MM.1S (cell line): ENCODE results near the gene SELENOP.

ENCODE experiments used
- DNase-seq: peaks from one replicate; pipeline ENCODE4 v3.0.0-alpha.2; 2015
- H2AFZ ChIP-seq: fragments of 300-600 bp; sonication (generic); 2 replicates; pipeline ENCODE4 v1.6.0; 2016; ENCODE audit warnings: antibody characterized with exemption, low read length
- H3F3A ChIP-seq: fragments of 300-600 bp; sonication (generic); 2 replicates; pipeline ENCODE4 v1.6.1; 2016; ENCODE audit warnings: mild to moderate bottlenecking, antibody characterized with exemption, low read length, moderate library complexity, mixed read lengths; ENCODE audit not compliant: insufficient read depth
- H3K27ac ChIP-seq: fragments of 300-600 bp; sonication (generic); 2 replicates; pipeline ENCODE4 v1.5.1; 2016; ENCODE audit warnings: mild to moderate bottlenecking, low read length
- H3K27me3 ChIP-seq: fragments of 300-600 bp; sonication (generic); replicated peaks from 2 replicates; pipeline ENCODE4 v1.6.0; 2016; ENCODE audit warnings: low read length; ENCODE audit not compliant: insufficient read depth
- H3K36me3 ChIP-seq: fragments of 300-600 bp; sonication (generic); replicated peaks from 2 replicates; pipeline ENCODE4 v1.6.1; 2016; ENCODE audit warnings: mild to moderate bottlenecking, low read length, mixed read lengths; ENCODE audit not compliant: insufficient read depth
- H3K4me1 ChIP-seq: fragments of 300-600 bp; sonication (generic); 2 replicates; pipeline ENCODE4 v1.6.1; 2016; ENCODE audit warnings: low read length, mixed read lengths
- H3K4me2 ChIP-seq: fragments of 300-600 bp; sonication (generic); 2 replicates; pipeline ENCODE4 v1.6.0; 2016; ENCODE audit warnings: low read depth, low read length
- H3K4me3 ChIP-seq: fragments of 300-600 bp; sonication (generic); 2 replicates; pipeline ENCODE4 v1.5.1; 2016; ENCODE audit warnings: low read length, mixed read lengths
- H3K79me2 ChIP-seq: fragments of 300-600 bp; sonication (generic); 2 replicates; pipeline ENCODE4 v1.6.1; 2016; ENCODE audit warnings: mixed run types, low read length, mixed read lengths
- H3K9ac ChIP-seq: fragments of 300-600 bp; sonication (generic); 2 replicates; pipeline ENCODE4 v1.6.1; 2016; ENCODE audit warnings: low read length, mixed read lengths
- H3K9me2 ChIP-seq: fragments of 300-600 bp; sonication (generic); replicated peaks from 2 replicates; pipeline ENCODE4 v1.6.1; 2016; ENCODE audit warnings: mild to moderate bottlenecking, low read length, mixed read lengths; ENCODE audit not compliant: insufficient read depth
- H3K9me3 ChIP-seq: fragments of 300-600 bp; sonication (generic); replicated peaks from 2 replicates; pipeline ENCODE4 v1.6.1; 2016; ENCODE audit warnings: mild to moderate bottlenecking, low read length, mixed read lengths; ENCODE audit not compliant: insufficient read depth
- H4K20me1 ChIP-seq: fragments of 300-600 bp; sonication (generic); 2 replicates; pipeline ENCODE4 v1.6.1; 2016; ENCODE audit warnings: mild to moderate bottlenecking, low read length, moderate library complexity, mixed read lengths; ENCODE audit not compliant: insufficient read depth
- EZH2 ChIP-seq: fragments of 300-600 bp; sonication (generic); optimal IDR thresholded peaks from 2 replicates; pipeline ENCODE3; 2017; ENCODE audit warnings: low read depth, mild to moderate bottlenecking, antibody characterized with exemption, low read length, mixed read lengths
- EZH2phosphoT487 ChIP-seq: fragments of 300-600 bp; sonication (generic); IDR thresholded peaks from 2 replicates; pipeline ENCODE4 v1.6.1; 2018; ENCODE audit warnings: antibody characterized with exemption, low read length
- TF ChIP-seq, protein P1 (sequence below): fragments of 300-600 bp; sonication (generic); IDR thresholded peaks from 2 replicates; pipeline ENCODE4 v1.5.1; 2016; ENCODE audit warnings: antibody characterized with exemption, low read length, mixed read lengths

Gene SELENOP, protein sequence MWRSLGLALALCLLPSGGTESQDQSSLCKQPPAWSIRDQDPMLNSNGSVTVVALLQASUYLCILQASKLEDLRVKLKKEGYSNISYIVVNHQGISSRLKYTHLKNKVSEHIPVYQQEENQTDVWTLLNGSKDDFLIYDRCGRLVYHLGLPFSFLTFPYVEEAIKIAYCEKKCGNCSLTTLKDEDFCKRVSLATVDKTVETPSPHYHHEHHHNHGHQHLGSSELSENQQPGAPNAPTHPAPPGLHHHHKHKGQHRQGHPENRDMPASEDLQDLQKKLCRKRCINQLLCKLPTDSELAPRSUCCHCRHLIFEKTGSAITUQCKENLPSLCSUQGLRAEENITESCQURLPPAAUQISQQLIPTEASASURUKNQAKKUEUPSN

DNA sequence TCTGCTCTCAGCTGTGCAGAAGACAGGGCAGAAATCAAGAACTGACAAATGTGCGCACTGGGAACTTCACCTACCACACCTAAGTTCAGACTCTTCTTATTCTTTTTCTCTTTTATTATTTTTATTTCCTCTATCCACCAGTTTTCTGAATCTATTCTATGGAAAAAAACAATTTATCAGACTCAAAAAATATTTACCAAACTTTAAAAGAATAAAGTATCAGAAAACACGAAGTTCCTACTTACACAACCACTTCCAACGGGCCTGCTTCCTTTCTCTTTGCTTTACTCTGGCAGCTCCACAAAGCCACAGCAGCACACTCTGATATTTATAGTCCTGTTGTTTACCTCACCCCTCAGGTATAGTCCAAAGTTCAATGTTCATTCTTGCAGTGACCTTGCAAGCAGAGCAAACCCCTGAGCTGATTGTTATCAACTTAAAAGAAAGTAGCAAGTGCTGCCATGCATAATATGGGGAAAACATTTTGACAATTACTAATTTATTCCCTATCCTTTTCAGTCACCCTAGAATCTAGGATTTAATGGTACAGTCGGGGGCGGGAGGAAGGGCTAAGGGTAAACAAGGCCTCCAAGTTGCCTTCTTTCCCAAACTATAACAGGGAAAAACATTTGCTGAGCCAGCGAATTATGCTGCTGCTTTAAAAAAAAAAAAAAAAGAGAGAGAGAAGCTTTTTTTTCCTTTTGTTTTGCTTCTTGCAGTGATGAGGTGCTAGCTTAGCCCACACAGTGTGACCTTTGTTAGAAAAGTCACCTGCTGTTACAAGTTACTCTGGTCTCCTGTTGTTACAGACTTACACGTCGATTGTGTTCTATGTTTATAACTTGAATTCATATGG, at the start of gene SELENOP:
TSS of gene SELENOP (minus strand) at position 302 of the 856 bp plus-strand sequence. CDS start 3,539 bp downstream, outside the sequence.
- Histone ChIP-seq H3K79me2 (no peaks in the 10 kb centered on the region), H3K4me2 (peak within 1 kb of the TSS; percentile 62), H3K36me3 (no peaks in the 10 kb centered on the region), H3K4me1 (no peaks in the 10 kb centered on the region), H3K27me3 (no peaks in the 10 kb centered on the region), H3K9me2 (no peaks in the 10 kb centered on the region), H2AFZ (peak within 1 kb of the TSS; percentile 45), H3K9me3 (no peaks in the 10 kb centered on the region), H3K4me3 (peak within 1 kb of the TSS; percentile 41), H3K27ac (peak within 1 kb of the TSS; percentile 76), H3K9ac (peak within 1 kb of the TSS; percentile 60), H3F3A (no peaks in the 10 kb centered on the region), H4K20me1 (no peaks in the 10 kb centered on the region)
- TF ChIP-seq, protein P1, sequence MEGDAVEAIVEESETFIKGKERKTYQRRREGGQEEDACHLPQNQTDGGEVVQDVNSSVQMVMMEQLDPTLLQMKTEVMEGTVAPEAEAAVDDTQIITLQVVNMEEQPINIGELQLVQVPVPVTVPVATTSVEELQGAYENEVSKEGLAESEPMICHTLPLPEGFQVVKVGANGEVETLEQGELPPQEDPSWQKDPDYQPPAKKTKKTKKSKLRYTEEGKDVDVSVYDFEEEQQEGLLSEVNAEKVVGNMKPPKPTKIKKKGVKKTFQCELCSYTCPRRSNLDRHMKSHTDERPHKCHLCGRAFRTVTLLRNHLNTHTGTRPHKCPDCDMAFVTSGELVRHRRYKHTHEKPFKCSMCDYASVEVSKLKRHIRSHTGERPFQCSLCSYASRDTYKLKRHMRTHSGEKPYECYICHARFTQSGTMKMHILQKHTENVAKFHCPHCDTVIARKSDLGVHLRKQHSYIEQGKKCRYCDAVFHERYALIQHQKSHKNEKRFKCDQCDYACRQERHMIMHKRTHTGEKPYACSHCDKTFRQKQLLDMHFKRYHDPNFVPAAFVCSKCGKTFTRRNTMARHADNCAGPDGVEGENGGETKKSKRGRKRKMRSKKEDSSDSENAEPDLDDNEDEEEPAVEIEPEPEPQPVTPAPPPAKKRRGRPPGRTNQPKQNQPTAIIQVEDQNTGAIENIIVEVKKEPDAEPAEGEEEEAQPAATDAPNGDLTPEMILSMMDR, result no peak
- no peak for TF ChIP-seq EZH2phosphoT487
- TF ChIP-seq EZH2, result no peak
- DNase-seq, result peak; percentile 58

DNA sequence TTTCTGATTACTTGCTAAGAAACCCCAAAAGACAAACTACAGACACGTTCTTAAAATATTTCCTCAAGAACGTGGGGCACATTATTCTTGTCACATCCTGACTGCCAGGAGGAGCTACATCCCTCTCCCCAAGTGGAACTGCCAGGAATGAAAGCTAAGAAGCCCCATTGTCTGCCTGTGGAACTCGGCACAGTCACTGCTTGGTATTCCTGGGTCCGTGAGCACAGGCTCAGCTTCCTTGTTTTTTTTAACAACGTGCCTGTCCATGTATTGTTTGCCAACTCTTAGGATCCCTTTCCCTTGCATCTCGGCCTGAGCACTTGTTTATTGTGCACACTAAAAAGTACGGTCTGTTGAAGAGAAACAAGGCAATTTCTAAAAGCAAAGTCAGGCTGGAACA, 47.0 kb upstream of the SELENOP start:
- Histone ChIP-seq H3K9me3 (no peaks in the 10 kb centered on the region), H3K4me2 (no peak overlapping the region), H2AFZ (no peak overlapping the region), H3K9ac (no peak overlapping the region), H3K27me3 (no peaks in the 10 kb centered on the region), H3K79me2 (no peaks in the 10 kb centered on the region), H3K4me1 (peaks cover 19% of the 10 kb centered on the region), H3K27ac (no peak overlapping the region), H3K36me3 (no peaks in the 10 kb centered on the region), H3K9me2 (no peaks in the 10 kb centered on the region), H3K4me3 (no peak overlapping the region), H4K20me1 (no peaks in the 10 kb centered on the region), H3F3A (no peaks in the 10 kb centered on the region)
- TF ChIP-seq, protein P1, result no peak
- TF ChIP-seq EZH2phosphoT487 (no peak), EZH2 (no peak)
- no peak for DNase-seq

DNA sequence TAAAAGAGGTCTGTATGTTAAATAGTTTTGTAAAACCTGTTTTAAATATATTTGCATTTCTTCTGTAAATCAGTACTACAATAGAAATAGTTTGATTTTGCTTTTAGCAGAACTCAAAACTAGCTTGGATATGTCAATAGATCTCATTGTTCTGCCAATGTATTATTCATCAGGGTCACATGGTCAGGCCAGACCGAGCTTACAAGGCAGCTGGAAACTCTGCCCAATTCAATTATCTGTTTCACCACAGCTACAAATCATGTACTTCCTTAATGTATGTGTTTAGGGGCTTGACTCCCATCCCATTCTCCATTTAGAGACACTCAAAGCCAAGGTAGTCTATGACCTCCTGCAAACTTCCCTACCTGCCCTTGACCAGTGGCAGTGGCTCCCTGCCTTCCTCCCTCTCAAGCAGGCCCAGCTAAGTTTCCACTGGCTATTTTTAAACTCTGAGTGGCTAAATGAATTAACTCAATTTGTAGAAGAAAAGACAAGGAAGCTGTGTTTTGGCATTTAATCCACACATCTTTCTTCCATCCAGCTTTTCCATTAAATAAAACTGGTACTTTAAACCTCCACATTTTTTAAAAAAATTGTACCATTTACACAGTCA, 46.4 kb upstream of the SELENOP start:
- Histone ChIP-seq H3K9ac (no peak overlapping the region), H3K79me2 (no peaks in the 10 kb centered on the region), H3K27me3 (no peaks in the 10 kb centered on the region), H3K4me2 (no peak overlapping the region), H3K4me1 (peaks cover 19% of the 10 kb centered on the region), H3K9me3 (no peaks in the 10 kb centered on the region), H3K4me3 (no peak overlapping the region), H3K9me2 (no peaks in the 10 kb centered on the region), H3K36me3 (no peaks in the 10 kb centered on the region), H4K20me1 (no peaks in the 10 kb centered on the region), H3F3A (no peaks in the 10 kb centered on the region), H2AFZ (no peak overlapping the region), H3K27ac (no peak overlapping the region)
- no peak for DNase-seq
- TF ChIP-seq EZH2phosphoT487 (no peak), EZH2 (no peak)
- TF ChIP-seq, protein P1, result no peak
